GM12878 (cell line): Measurements from ENCODE around the gene ZBTB9. TPM values are rescaled to one million over a fixed set of nuclear protein-coding genes. Genes with fewer than 3 reads are reported as not detected.

ENCODE experiments used
- ATAC-seq: fragments of 200-7000 bp; cut with Tn5 transposase; 3 replicates; pipeline ENCODE4 v1.9.1; 2020; ENCODE audit warnings: mild to moderate bottlenecking, moderate library complexity
- BruUV-seq: library from RNA; stranded (reverse); fragments of 400-500 nt; replicated peaks from 2 replicates; lab custom pipeline; 2021; lab: Mats Ljungman, UMichigan
- CTCF ChIA-PET: fragments of 300-600 bp; sonication (Branson Sonifier 250); formaldehyde crosslinking; extraction: SDS; loops from one replicate; lab custom pipeline; 2021; ENCODE audit warnings: inconsistent platforms; lab: Yijun Ruan, JAX
- POLR2A ChIA-PET: fragments of 350-600 bp; formaldehyde crosslinking; extraction: SDS; loops from one replicate; lab custom pipeline; 2021; ENCODE audit warnings: inconsistent platforms; lab: Charles Lee
- RAD21 ChIA-PET: fragments of 300-600 bp; sonication (Branson Sonifier 250); formaldehyde crosslinking; loops from one replicate; lab custom pipeline; 2023; ENCODE audit warnings: antibody characterized with exemption; ENCODE audit not compliant: unreplicated experiment; lab: Charles Lee
- SMC1A ChIA-PET: fragments of 300-600 bp; sonication (Branson Sonifier 250); formaldehyde crosslinking; loops from one replicate; lab custom pipeline; 2023; ENCODE audit not compliant: unreplicated experiment, uncharacterized antibody; lab: Charles Lee
- DNase-seq: peaks from one replicate; pipeline ENCODE4 v3.0.0-alpha.2; 2011; ENCODE audit warnings: low read depth, low spot score
- FAIRE-seq: peaks from 3 replicates; lab custom pipeline; 2011; peaks lifted over from hg19 to GRCh38; lab: Jason Lieb, UNC
- H2AFZ ChIP-seq: 2 replicates; pipeline ENCODE4 v1.6.0; 2011; ENCODE audit warnings: low read depth, low read length, control low read depth; ENCODE audit not compliant: control insufficient read depth
- H3K27ac ChIP-seq: 2 replicates; pipeline ENCODE4 v1.5.1; 2011; ENCODE audit warnings: control low read depth; ENCODE audit not compliant: control insufficient read depth, insufficient read depth
- H3K27me3 ChIP-seq, 2 experiments: replicated peaks in 1 of 2; 2 replicates each; pipeline versions ENCODE4 v1.6.0 to v1.6.1; 2011; ENCODE audit warnings: low read length in 1 of 2; ENCODE audit not compliant: control insufficient read depth in 2 of 2, insufficient read depth in 2 of 2
- H3K36me3 ChIP-seq, 2 experiments: 2 replicates each; pipeline ENCODE4 v1.5.1; 2011; ENCODE audit warnings: low read length in 1 of 2; ENCODE audit not compliant: control insufficient read depth in 2 of 2, insufficient read depth in 2 of 2
- H3K4me1 ChIP-seq: 2 replicates; pipeline ENCODE4 v1.6.1; 2011; ENCODE audit warnings: mild to moderate bottlenecking, low read length, moderate library complexity, mixed read lengths; ENCODE audit not compliant: control insufficient read depth, insufficient read depth
- H3K4me2 ChIP-seq: 2 replicates; pipeline ENCODE4 v1.6.0; 2011; ENCODE audit warnings: control low read depth; ENCODE audit not compliant: control insufficient read depth, insufficient read depth
- H3K4me3 ChIP-seq: fragments of 200-600 bp; sonication (generic); 2 replicates; pipeline ENCODE4 v1.5.1; 2016
- H3K79me2 ChIP-seq: 2 replicates; pipeline ENCODE4 v1.6.0; 2011; ENCODE audit warnings: low read length; ENCODE audit not compliant: control insufficient read depth, insufficient read depth
- H3K9ac ChIP-seq: 2 replicates; pipeline ENCODE4 v1.8.0; 2011; ENCODE audit warnings: low read length, control low read depth, mixed read lengths; ENCODE audit not compliant: control insufficient read depth, insufficient read depth
- H3K9me3 ChIP-seq: replicated peaks from 3 replicates; pipeline ENCODE4 v1.5.1; 2011; ENCODE audit warnings: mild to moderate bottlenecking, low read length; ENCODE audit not compliant: control insufficient read depth, insufficient read depth
- H4K20me1 ChIP-seq: 2 replicates; pipeline ENCODE4 v1.6.0; 2011; ENCODE audit not compliant: control insufficient read depth, insufficient read depth
- ASH2L ChIP-seq: fragments of 300-600, 200-600 bp; sonication (generic); IDR thresholded peaks from 2 replicates; pipeline ENCODE4 v1.6.1; 2017; ENCODE audit warnings: low read depth, mild to moderate bottlenecking, borderline replicate concordance
- ATF7 ChIP-seq: fragments of 450-650 bp; IDR thresholded peaks from 2 replicates; pipeline ENCODE4 v1.6.1; 2016; ENCODE audit warnings: low read depth, mild to moderate bottlenecking
- CEBPB ChIP-seq, 2 experiments: fragments of 150-350 bp in 1 of 2; IDR thresholded peaks; 2 replicates each; pipeline ENCODE4 v1.6.1; 2012 to 2014; ENCODE audit warnings: low read depth in 2 of 2, low read length in 2 of 2, borderline replicate concordance in 1 of 2, inconsistent platforms in 1 of 2
- CHD2 ChIP-seq: IDR thresholded peaks from 2 replicates; pipeline ENCODE4 v1.6.1; 2011; ENCODE audit warnings: low read depth, low read length, improper control_type of control experiment, borderline replicate concordance
- DPF2 ChIP-seq: fragments of 450-650 bp; IDR thresholded peaks from 2 replicates; pipeline ENCODE4 v1.6.1; 2017; ENCODE audit warnings: mild to moderate bottlenecking
- EED ChIP-seq: sonication (generic); IDR thresholded peaks from 2 replicates; pipeline ENCODE4 v1.6.1; 2016; ENCODE audit warnings: antibody characterized with exemption, low read depth
- IKZF1 ChIP-seq: fragments of 450-650 bp; conservative IDR thresholded peaks from 2 replicates; pipeline ENCODE4 v1.6.1; 2017; ENCODE audit warnings: antibody characterized with exemption, mild to moderate bottlenecking
- IKZF2 ChIP-seq, 2 experiments: fragments of 450-650 bp; IDR thresholded peaks; 2 replicates each; pipeline ENCODE4 v1.6.1; 2017; ENCODE audit warnings: mild to moderate bottlenecking in 2 of 2, moderate library complexity in 2 of 2
- IRF4 ChIP-seq: IDR thresholded peaks from 2 replicates; pipeline ENCODE4 v1.6.1; 2011; ENCODE audit warnings: low read depth, low read length
- JUNB ChIP-seq: IDR thresholded peaks from 2 replicates; pipeline ENCODE4 v1.6.1; 2016; ENCODE audit warnings: antibody characterized with exemption, mild to moderate bottlenecking
- JUND ChIP-seq: IDR thresholded peaks from 2 replicates; pipeline ENCODE4 v1.6.1; 2012; ENCODE audit warnings: low read depth, mild to moderate bottlenecking, low read length, improper control_type of control experiment, moderate library complexity
- NBN ChIP-seq: fragments of 450-650 bp; IDR thresholded peaks from 2 replicates; pipeline ENCODE4 v1.6.1; 2016
- NKRF ChIP-seq: fragments of 450-650 bp; conservative IDR thresholded peaks from 2 replicates; pipeline ENCODE4 v1.6.1; 2017; ENCODE audit warnings: mild to moderate bottlenecking, moderate library complexity
- POLR2A ChIP-seq: IDR thresholded peaks from 2 replicates; pipeline ENCODE4 v1.6.1; 2011; ENCODE audit warnings: low read depth, mild to moderate bottlenecking, low read length
- POLR2AphosphoS2 ChIP-seq: IDR thresholded peaks from 2 replicates; pipeline ENCODE4 v1.6.1; 2011; ENCODE audit warnings: low read depth, mild to moderate bottlenecking, low read length, improper control_type of control experiment, moderate library complexity
- POLR2AphosphoS5 ChIP-seq: IDR thresholded peaks from 2 replicates; pipeline ENCODE4 v1.6.1; 2011; ENCODE audit warnings: mild to moderate bottlenecking, low read length, inconsistent platforms
- POU2F2 ChIP-seq: IDR thresholded peaks from 3 replicates; pipeline ENCODE4 v1.6.1; 2011; ENCODE audit warnings: low read depth, mild to moderate bottlenecking, low read length, borderline replicate concordance
- TAF1 ChIP-seq: IDR thresholded peaks from 2 replicates; pipeline ENCODE4 v1.6.1; 2011; ENCODE audit warnings: mild to moderate bottlenecking, low read depth, low read length, borderline replicate concordance
- TARDBP ChIP-seq: IDR thresholded peaks from 2 replicates; pipeline ENCODE4 v1.6.1; 2016; ENCODE audit warnings: borderline replicate concordance
- YY1 ChIP-seq: IDR thresholded peaks from 2 replicates; pipeline ENCODE4 v1.6.1; 2011; ENCODE audit warnings: low read depth, mild to moderate bottlenecking, low read length
- ZBED1 ChIP-seq: IDR thresholded peaks from 2 replicates; pipeline ENCODE4 v1.6.1; 2016; ENCODE audit warnings: borderline replicate concordance
- WGBS: methylation state at CpG from one replicate; pipeline ENCODE4 v1.1.6; 2016; ENCODE audit warnings: low lambda C conversion rate; ENCODE audit not compliant: insufficient replicate concordance, insufficient coverage; ENCODE audit errors: missing lambda C conversion rate; 5-methylcytosine and 5-hydroxymethylcytosine counted together
- in situ Hi-C: fragments of 300-500 bp; cut with MboI; formaldehyde crosslinking; loops from 9 replicates; pipeline ENCODE4 v1.14.3; 2018; ENCODE audit warnings: mixed read lengths
- intact Hi-C: fragments of 100-400 bp; cut with micrococcal nuclease; formaldehyde crosslinking; loops from one replicate; pipeline ENCODE4 v1.14.2; 2022; ENCODE audit not compliant: unreplicated experiment
- polyA plus RNA-seq, 11 experiments: library from polyadenylated mRNA; depleted of rRNA in 4 of 11; unstranded in 6 of 11; stranded (reverse) in 5 of 11; fragments of >200 nt; fragmentation: Nextera tagmentation in 4 of 11; fragmentation: Illumina TruSeq in 1 of 11; extraction: Ambion mirVana in 4 of 11; extraction: Trizol in 1 of 11; gene quantifications; 1 replicate in 1 of 11; 2 replicates in 10 of 11; pipeline versions ENCODE4 v1.2.1 to v1.2.3, GENCODE V29; 2011 to 2016; ENCODE audit warnings: inconsistent platforms in 2 of 11, missing spikeins in 2 of 11, low read depth in 1 of 11
- total RNA-seq, 4 experiments: library from RNA; depleted of rRNA in 3 of 4; stranded (reverse); fragments of >200 nt in 3 of 4; fragmentation: Illumina TruSeq in 1 of 4; extraction: Trizol in 1 of 4; gene quantifications; 2 replicates each; pipeline versions ENCODE4 v1.2.1 to v1.2.3, GENCODE V29; 2013 to 2021
- TF ChIP-seq, protein P1 (sequence below): IDR thresholded peaks from 2 replicates; pipeline ENCODE4 v1.6.1; 2011; ENCODE audit warnings: borderline replicate concordance, low read depth, mild to moderate bottlenecking, moderate library complexity, mixed read lengths, low read length; ENCODE audit not compliant: insufficient read depth; ENCODE audit errors: extremely low read length

Gene ZBTB9
- total and polyA plus RNA-seq, 10 of the 15 experiments (the other 5 are each of a cell fraction or from before 2014, with no cell fraction given): 1.5 to 12.7 (median 6.9) TPM

DNA sequence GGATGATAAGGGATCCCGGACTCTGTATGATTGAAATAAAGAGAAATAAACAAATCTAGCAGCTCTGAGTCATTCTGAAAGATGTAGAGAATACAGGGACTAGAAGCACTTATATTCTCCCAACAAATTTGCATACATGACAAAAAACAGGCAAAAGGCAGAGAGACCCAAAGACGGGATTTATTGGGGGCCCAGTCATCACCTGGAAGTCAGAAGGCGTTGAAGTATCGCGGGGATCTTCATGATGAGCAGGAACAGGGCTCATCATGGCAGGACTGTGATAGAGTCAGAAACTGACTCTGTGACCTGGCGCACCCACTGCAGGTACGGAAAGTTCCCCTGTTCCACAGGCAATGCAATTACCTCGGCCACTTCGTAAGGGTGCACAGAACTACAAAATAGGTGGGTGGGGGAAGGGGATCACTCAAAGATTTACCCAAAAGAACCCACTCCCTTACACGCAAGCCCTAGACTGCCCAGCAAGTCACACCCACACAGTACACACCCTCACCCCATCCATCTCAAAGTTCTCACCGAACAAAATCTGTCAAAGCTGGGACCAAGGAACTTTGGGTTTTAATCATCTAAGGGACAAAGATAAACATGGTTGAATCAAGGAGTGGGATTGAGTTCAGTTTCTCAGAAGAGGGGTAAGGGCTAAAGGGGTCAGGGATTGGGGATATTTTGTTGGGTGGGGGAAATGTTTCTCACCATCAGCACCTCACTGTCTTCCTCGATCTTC lies 37.8 kb upstream of the ZBTB9 start:
- Histone ChIP-seq H3K4me3 (peak overlapping the region; percentile 98), H4K20me1 (no peaks in the 10 kb centered on the region; the same call in 1 of the 2 replicates), H3K4me2 (peak overlapping the region; percentile 83), H3K79me2 (peaks cover 30% of the 10 kb centered on the region), H3K36me3 (peaks cover 0 to 4% of the 10 kb centered on the region in 2 experiments; a peak in 2 of 4 replicates), H3K9ac (peak overlapping the region; percentile 91), H3K27ac (peak overlapping the region; percentile 91), H2AFZ (no peak overlapping the region), H3K9me3 (no peaks in the 10 kb centered on the region), H3K27me3 (no peaks in the 10 kb centered on the region; a peak in 1 of 4 replicates), H3K4me1 (peaks cover 30% of the 10 kb centered on the region)
- intact Hi-C loops (loop anchor here (5.0 kb wide), 1 partner anchor 99 kb away; the partner anchor contains the start of gene ZBTB22), in situ Hi-C loops (no loop called here)
- DNase-seq (no peak), FAIRE-seq (peak; percentile 90), ATAC-seq (peak; percentile 4)
- CTCF ChIA-PET: interaction anchor here (1.3 to 5.3 kb wide), 5 partner anchors 9 to 117 kb away, joined by 3 to 25 read pairs (median 4); partner anchors contain the start of gene ZBTB9
- under 1% methylated on average over 12 of the region's 12 CpGs for WGBS
- POLR2A ChIA-PET: interaction anchor here (0.5 to 2.7 kb wide), 7 partner anchors 9 to 152 kb away, joined by 3 to 14 read pairs (median 3); no protein-coding TSS in a partner anchor
- RAD21 ChIA-PET: interaction anchor here (0.9 to 1.8 kb wide), 3 partner anchors 9 to 191 kb away, joined by 3 to 11 read pairs (median 6); partner anchors contain the start of gene BAK1
- BruUV-seq: no TSS peak
- SMC1A ChIA-PET: interaction anchor here (0.7 to 2.0 kb wide), 5 partner anchors 9 to 99 kb away, joined by 3 to 8 read pairs (median 3); no protein-coding TSS in a partner anchor
- TF ChIP-seq TAF1 (no peak), IKZF2 (IDR thresholded peaks at IDR 0.05) (peak; percentile 24 to 55; a peak in 3 of 4 replicates), IRF4 (peak; percentile 79), ASH2L (0 out of 2 replicates have a peak, but pooled peaks have one; percentile 21), NBN (no peak), POU2F2 (peak; percentile 94), IKZF1 (0 out of 2 replicates have a peak, but pooled peaks have one; percentile 22), JUND (peak; percentile 54; the same call in 1 of the 2 replicates), YY1 (peak; percentile 34; the same call in 1 of the 2 replicates), DPF2 (no peak), JUNB (peak; percentile 94), NKRF (0 out of 2 replicates have a peak, but pooled peaks have one; percentile 20), POLR2A (peak; percentile 63), CHD2 (0 out of 2 replicates have a peak, but pooled peaks have one; percentile 17), TARDBP (no peak), POLR2AphosphoS5 (peak; percentile 77), EED (peak; percentile 66), ATF7 (0 out of 2 replicates have a peak, but pooled peaks have one; percentile 32), ZBED1 (peak; percentile 75; the same call in 1 of the 2 replicates), POLR2AphosphoS2 (peak; percentile 73; the same call in 1 of the 2 replicates), CEBPB (IDR thresholded peaks at IDR 0.05; ENCODE audit: borderline replicate concordance in 1 of 2, low read depth in 2 of 2, low read length in 2 of 2) (no peak)
- TF ChIP-seq, protein P1, sequence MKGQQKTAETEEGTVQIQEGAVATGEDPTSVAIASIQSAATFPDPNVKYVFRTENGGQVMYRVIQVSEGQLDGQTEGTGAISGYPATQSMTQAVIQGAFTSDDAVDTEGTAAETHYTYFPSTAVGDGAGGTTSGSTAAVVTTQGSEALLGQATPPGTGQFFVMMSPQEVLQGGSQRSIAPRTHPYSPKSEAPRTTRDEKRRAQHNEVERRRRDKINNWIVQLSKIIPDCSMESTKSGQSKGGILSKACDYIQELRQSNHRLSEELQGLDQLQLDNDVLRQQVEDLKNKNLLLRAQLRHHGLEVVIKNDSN: no peak
